ENCODE data around the gene WNT8A.

The WNT8A gene

DNA sequence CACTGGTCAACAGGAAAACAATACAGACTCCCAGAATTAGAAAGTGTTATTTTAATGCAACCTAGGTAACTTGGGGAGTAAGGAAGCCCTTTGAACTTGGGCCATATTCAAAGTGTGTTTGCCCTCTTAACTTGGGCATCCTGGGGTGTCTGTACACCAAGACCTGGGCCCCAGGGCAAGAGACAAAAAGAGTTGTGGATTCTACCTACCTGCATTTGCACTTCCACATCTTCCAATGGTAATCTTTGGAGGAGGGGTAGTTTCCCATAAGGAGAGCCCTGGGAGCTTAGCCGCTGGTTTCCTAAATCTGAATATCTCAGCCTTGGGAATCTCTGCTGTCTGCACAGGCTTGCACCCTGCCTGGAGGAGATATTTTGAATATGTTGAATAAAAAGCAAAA, 8.5 kb downstream of the WNT8A start:
- DNase-seq: no peak

DNA sequence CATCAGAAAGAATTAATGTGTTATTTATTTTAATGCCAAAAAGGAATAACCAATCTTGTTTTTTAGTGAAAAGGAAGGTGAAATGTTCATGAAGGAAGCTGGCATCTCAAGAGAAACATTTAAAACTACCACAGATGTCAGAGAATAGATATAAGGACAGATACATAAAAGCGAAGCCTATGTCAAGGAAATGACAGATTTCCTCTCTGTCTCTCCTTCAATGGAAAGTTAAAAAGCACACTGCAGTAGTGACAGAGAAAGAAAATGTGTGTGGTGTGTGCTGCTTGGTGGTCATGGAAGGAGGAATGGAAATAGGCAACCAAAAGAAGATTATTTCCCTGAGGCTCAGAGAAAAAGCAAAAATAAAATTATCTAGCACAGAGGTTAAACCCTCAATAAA, 9.2 kb downstream of the WNT8A start:
- DNase-seq: no peak

- DNase-seq: no peak
Measured at GRCh38 chr5:138095100-138095907, 11.5 kb downstream of the WNT8A start.

GRCh38 chr5:138096363-138096762, 12.5 kb downstream of the WNT8A start:
- no peak for DNase-seq

DNA sequence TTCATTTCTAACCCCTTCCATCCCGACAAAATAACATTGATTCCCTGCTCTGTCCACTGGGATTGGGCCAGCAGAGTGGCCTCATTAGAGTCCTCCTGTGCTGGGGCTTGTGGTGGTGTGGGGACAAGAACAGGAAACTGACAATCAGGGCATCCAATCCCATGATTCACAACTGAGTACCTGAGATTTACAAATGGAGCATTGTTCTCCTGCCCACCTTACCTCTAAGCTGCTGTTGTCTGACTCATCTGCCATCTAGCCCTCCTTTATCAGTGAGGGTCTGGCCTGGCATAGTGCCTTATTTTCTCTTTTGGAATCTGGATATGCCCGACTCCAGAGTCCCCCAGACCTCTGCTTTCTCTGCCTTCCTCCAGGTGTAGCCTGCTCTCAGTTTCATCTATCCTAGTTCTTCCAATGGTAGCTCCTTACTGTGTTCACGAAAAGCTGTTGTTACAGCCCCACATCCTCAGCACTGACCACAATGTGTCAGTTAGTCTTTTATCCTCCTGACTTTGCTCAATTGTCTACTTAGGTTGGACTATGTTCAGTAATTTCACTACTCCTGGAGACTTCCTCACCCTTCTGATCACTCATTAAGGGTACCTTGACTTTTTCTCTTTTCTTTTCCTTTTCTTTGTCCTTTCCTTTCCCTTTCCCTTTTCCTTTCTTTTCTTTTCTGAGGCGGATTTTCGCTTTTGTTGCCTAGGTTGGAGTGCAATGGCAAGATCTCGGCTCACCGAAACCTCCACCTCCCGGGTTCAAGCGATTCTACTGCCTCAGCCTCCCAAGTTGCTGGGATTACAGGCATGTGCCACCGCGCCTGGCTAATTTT, 13.4 kb downstream of the WNT8A start:
- no peak for DNase-seq

DNA sequence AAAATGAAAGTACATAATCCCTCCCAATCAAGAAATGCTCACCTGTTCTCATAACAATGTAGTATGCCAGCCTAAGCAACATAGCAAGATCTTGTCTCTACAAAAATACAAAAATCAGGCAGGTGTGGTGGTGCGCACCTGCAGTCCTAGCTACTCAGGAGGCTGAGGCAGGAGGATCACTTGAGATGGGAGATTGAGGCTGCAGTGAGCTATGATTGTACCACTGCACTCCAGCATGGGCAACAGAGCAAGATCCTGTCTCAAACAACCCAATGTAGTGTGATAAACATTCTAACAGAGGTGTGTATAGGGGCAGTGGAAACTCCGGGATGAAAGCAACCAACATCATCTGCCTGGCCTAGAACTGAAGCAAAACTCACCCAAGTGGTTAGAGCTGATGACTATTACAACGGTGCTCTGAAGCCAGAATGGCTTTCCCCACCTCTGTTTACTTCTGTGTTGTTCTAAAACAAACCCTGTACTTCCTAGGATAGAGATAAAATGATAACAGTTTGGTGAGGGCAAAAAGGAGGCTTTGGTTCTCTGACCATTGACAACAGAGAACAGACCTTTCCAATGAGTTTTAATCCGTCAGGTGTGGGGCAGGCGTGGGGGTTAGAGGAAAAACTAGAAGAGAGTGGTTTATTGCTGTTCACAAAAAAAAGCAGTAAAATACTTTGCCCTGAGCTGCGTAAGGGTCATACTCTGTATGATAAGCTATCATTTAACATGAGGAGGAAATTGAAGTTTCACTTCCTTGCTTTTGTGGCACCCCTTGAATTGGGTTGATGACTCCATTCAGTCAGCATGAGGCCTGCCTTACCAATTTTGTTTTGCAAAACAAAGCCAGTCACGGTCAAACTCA, 18.9 kb downstream of the WNT8A start:
- DNase-seq: no peak

- DNase-seq: no peak
Measured at GRCh38 chr5:138103319-138103637, 19.4 kb downstream of the WNT8A start.

GRCh38 chr5:138105709-138106108, 21.9 kb downstream of the WNT8A start:
- no peak for DNase-seq

DNA sequence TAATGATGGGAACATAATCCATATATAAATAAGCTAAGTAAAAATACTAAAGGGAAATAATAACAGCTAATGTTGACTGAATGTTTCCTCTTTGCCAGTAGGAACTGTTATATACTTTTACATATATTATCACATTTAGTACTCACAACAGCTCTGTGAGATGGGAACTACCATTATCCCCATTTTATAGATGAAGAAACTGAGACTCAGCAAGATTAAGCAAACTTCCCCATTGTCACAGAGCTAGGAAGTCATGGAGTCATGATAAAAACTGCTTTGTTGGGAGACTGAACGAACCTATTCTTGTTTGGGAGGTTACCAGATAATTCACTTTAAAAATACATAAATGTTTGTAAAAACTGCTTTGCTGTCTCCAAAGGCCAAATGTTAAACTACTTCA, 23.4 kb downstream of the WNT8A start:
- no peak for DNase-seq

DNA sequence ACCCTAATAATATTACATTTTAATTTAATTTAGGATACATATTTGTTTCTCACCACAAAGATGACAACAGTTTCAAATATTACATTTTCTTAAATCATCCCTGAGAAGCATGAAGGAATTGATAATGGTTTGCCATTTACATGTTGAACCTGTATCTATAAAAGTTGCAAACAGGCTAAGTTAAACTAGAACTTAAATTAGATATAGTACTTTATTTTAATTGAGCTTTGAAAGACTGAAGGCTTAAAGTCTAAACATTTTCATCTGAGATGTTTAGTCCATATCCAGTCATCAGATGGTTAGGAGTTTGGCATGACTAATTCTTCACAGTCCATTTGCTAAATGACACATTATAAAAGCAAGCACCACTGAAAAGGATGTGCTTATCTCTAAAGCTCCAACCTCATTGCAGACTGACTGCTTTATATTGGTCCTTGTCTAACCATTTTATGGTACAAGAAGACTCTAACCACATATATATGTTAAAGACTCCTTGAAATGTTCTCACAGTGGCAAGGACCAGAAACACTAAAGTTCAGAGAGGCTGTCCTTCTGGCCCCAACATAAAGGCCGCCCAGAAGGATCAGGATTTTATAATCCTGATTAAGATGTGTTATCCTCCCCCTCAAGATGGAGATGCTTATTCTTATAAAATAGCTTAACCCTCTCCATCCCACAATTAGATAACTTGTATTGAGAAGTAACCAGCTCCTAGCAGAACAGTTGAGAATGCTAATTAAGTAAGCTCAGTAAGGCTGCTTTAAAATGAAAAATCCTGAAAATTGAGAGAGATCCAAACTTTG, 25.8 kb downstream of the WNT8A start:
- DNase-seq: no peak

- no peak for DNase-seq
Measured at GRCh38 chr5:138110266-138110963, 26.6 kb downstream of the WNT8A start.

GRCh38 chr5:138111181-138111580, 27.3 kb downstream of the WNT8A start:
- no peak for DNase-seq

DNA sequence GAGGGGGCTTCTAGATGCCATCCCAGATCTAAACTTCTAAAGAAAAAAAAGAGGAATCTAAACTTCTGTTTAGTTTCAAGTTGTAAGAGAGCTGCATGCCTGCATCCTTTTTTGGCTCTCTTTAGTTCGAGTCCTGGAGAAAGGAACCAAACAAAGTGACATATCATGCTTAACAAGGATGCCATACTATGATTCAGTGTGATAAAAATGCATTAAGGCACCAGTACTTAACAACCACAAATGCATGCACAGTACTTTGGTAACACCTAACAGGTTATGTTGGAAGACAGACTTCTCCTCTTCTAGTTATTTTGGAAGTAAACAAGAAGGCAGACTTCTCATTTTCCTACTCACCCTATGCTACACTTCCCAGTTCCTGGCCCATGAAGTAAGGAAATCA, 28.1 kb downstream of the WNT8A start:
- no peak for DNase-seq

DNA sequence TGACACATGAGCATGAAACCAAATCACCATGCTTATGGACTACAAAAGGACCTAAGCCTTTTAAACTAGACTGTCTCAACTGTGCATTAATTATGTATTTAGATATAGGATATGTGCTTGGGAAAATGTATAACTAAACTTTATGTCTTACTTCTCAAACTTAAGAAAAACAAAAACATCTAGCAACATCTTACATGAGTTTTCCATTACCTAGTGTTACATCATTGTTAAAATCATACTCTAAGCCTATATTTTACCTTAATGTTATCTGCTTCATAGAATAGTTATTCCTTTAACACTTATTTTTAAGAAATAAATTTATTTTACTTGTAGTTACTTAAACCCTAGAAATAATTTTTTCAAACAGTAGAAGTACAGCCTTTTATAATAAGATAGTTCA, 31.4 kb downstream of the WNT8A start:
- no peak for DNase-seq

- no peak for DNase-seq
Measured at GRCh38 chr5:138128334-138128733, 44.5 kb downstream of the WNT8A start.

GRCh38 chr5:138129347-138129746, 45.5 kb downstream of the WNT8A start:
- no peak for DNase-seq

DNA sequence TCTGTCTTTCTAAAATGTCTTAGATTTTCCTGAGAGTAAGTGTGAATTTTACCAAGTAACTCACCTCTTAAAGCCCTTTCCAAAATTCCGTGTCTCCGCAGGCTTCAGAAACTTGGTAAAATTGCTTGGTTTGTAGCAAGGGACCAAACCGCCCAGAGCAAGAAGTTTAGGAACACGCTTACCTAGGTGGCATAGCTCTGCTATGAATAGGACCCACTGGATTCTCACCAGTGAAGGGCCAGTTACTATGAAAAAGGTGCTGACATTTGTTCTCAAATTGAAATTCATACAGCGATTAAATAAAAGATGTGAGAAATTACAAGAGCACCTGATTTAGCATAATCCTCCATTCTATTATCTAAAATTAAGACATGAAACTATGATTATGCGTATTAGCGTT, 48.7 kb downstream of the WNT8A start:
- DNase-seq: no peak

DNA sequence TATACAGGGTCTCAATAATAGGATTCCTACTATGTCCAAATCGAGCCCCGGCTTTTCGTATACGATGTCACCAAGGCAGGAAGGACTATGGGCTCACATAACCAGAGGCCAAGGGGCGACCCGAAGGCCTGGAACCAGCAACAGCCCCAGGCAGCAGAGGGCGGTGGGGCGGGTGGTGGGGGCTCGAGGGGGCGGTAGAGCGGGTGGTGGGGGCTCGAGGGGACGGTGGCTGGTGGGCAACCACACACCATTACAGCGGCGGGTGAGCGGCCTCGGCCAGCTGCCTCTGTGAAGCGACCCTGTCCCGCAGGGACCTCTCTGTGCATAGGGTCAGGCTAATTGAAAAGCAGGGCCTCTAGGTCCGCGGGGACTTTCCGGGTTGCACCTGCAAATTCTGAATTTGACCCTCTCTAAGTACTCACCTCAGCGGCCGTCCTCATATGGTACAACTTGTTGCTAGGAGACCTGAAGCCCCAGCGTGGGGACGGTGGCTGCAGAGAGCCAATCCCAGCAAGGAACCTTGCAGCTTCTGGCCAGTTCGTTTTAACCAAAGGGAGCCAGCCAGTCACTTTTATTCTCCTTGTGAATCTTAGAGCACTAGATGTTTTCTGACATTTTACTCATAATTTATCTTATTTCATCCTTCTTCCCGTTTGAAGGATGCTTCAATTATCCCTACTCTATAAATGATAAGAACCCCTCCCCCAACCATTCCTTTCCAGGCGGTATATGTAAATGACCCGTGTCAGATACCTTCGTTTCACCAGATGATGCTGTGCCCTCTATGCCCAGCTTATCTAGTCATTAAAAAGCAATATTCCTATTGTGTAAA, 55.3 kb downstream of the WNT8A start, which contains the start of gene NME5:
TSS of gene NME5 (minus strand) at position 480 of the 832 bp plus-strand sequence. CDS start 648 bp downstream, outside the sequence.
- DNase-seq: peak; percentile 69

DNA sequence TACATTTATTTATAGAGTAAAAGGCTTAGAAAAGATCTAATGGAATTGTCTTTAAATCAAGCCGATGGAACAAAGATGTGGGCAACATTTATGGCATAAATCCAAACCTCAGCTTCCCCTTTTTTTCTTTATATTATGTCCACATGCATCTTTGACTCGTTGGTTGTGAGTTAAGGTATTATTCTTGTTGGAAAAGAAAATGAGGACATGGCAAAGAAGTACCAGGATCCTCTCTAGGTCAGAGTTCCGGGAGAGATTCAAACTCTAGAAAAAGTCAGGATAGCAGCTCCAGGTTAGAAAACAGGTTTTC, 55.9 kb downstream of the WNT8A start:
- no peak for DNase-seq

GRCh38 chr5:138140268-138140667, 56.4 kb downstream of the WNT8A start:
- DNase-seq: no peak

Data from right hindlimb (tissue), 1 donor.